GM18507 (cell line): ENCODE results near the gene ADAMTS14.
"Not testable (repeated sequence)": the region's sequence is repeated elsewhere in the genome, so short reads cannot be mapped to it uniquely, and the experiment has no call there.

Experiments used
- DNase-seq: peaks from one replicate; pipeline ENCODE4 v3.0.0; 2011; ENCODE audit warnings: low read depth; ENCODE audit not compliant: insufficient read length; ENCODE audit errors: extremely low spot score
- FAIRE-seq: peaks from 2 replicates; lab custom pipeline; 2011; peaks lifted over from hg19 to GRCh38; lab: Jason Lieb, UNC

The ADAMTS14 gene

GRCh38 chr10:70656489-70656888 lies 15.8 kb upstream of the ADAMTS14 start:
- DNase-seq (peak; percentile 45), FAIRE-seq (peak; percentile 82)

- DNase-seq = no peak
Measured at GRCh38 chr10:70657041-70657440, 15.3 kb upstream of the ADAMTS14 start.

GRCh38 chr10:70658582-70659136 lies 13.6 kb upstream of the ADAMTS14 start:
- DNase-seq (no peak), FAIRE-seq (no peak)

More at GRCh38 chr10:70657041-70657440, 15.3 kb upstream of the ADAMTS14 start:
- FAIRE-seq = no peak

GRCh38 chr10:70659306-70659705 lies 13.0 kb upstream of the ADAMTS14 start:
- no peak for DNase-seq
- no peak for FAIRE-seq

- FAIRE-seq (no peak), DNase-seq (no peak)
Measured at GRCh38 chr10:70660722-70661121, 11.6 kb upstream of the ADAMTS14 start.

- FAIRE-seq = no peak
- no peak for DNase-seq
Measured at GRCh38 chr10:70661623-70662361, 10.5 kb upstream of the ADAMTS14 start.

GRCh38 chr10:70662362-70663220 lies 9.7 kb upstream of the ADAMTS14 start:
- DNase-seq = no peak
- FAIRE-seq = no peak

GRCh38 chr10:70663458-70664409 lies 8.6 kb upstream of the ADAMTS14 start:
- FAIRE-seq = not testable (repeated sequence)

GRCh38 chr10:70664702-70665195 lies 7.6 kb upstream of the ADAMTS14 start:
- DNase-seq (no peak), FAIRE-seq (no peak)

More at GRCh38 chr10:70663458-70664409, 8.6 kb upstream of the ADAMTS14 start:
- not testable (repeated sequence) for DNase-seq

GRCh38 chr10:70666960-70667798 lies 5.1 kb upstream of the ADAMTS14 start:
- DNase-seq (no peak), FAIRE-seq (no peak)

GRCh38 chr10:70667818-70668217 lies 4.5 kb upstream of the ADAMTS14 start:
- not testable (repeated sequence) for DNase-seq, FAIRE-seq

- no peak for DNase-seq
- FAIRE-seq = no peak
Measured at GRCh38 chr10:70668454-70668970, 3.8 kb upstream of the ADAMTS14 start.

- FAIRE-seq (no peak), DNase-seq (no peak)
Measured at GRCh38 chr10:70669015-70669414, 3.3 kb upstream of the ADAMTS14 start.

- DNase-seq (no peak), FAIRE-seq (no peak)
Measured at GRCh38 chr10:70669732-70670317, 2.5 kb upstream of the ADAMTS14 start.

- DNase-seq = no peak
- no peak for FAIRE-seq
Measured at GRCh38 chr10:70671619-70672164, 614 bp upstream of the ADAMTS14 start.

- DNase-seq (no peak), FAIRE-seq (no peak)
Measured at GRCh38 chr10:70673043-70673928, 980 bp downstream of the ADAMTS14 start.
